ENCODE results near the gene IDNK. TPM values are rescaled to one million over a fixed set of nuclear protein-coding genes. Genes with fewer than 3 reads are reported as not detected.

Gene IDNK
- total and polyA plus RNA-seq, 2 of the 4 experiments (the other 2 are of a cell fraction): 1.4 to 2.3 TPM

DNA sequence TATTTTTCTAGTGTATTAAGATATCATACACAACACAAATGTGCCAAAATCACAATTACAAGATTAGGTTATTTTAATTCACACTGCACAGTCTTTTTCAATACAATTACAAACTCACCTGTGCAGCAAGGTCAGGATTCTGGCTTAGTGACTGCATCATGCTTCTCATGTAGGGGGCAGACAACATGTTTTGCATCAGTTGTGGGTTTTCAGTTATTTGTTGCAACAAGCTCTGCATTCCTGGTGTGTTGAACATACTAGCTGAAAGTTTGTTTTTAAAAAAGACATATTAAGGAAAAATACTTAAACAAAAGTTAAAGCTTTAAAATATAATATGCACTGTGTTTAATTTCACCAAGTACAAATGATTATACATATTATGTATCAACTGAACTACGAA, 46.1 kb downstream of the IDNK start:
- no CpG with 5 or more reads among the region's 1 CpG for WGBS, 2 experiments (ENCODE audit: extremely low coverage in 2 of 2, insufficient read length in 1 of 2)
- Histone ChIP-seq H3K9me3 (ENCODE audit: control insufficient read depth, insufficient read depth, low read length) (no peaks in the 10 kb centered on the region), H3K14ac (replicated peaks; ENCODE audit: low read depth, low read length) (no peak overlapping the region), H3K79me1 (ENCODE audit: low read depth in 1 of 2, low read length in 2 of 2) (peaks cover 38 to 44% of the 10 kb centered on the region in 2 experiments), H3K36me3 (ENCODE audit: control insufficient read depth, insufficient read depth, low read length) (peaks cover 16% of the 10 kb centered on the region), H4K91ac (ENCODE audit: insufficient read depth, low read depth, low read length) (no peak overlapping the region), H3K4me3 (ENCODE audit: insufficient read depth, low read depth, low read length) (no peak overlapping the region), H3K56ac (ENCODE audit: extremely low read depth, insufficient read depth, low read length) (no peak overlapping the region), H3K4me2 (ENCODE audit: low read depth, low read length) (no peak overlapping the region), H2AFZ (replicated peaks; ENCODE audit: low read length, poor library complexity) (no peak overlapping the region), H3K18ac (ENCODE audit: low read depth, low read length) (no peak overlapping the region), H2BK5ac (ENCODE audit: low read depth, low read length, poor library complexity, severe bottlenecking) (peak overlapping the region; percentile 30), H2BK20ac (ENCODE audit: low read depth, low read length) (no peak overlapping the region), H3K9me1 (ENCODE audit: insufficient read depth, low read length) (peaks cover 4% of the 10 kb centered on the region; the same call in 1 of the 2 replicates), H4K5ac (ENCODE audit: low read depth, low read length) (no peak overlapping the region), H3K27ac (ENCODE audit: insufficient read depth, low read length) (no peak overlapping the region), H4K20me1 (ENCODE audit: insufficient read depth, low read length) (peaks cover 17% of the 10 kb centered on the region), H3K23ac (ENCODE audit: low read depth, low read length) (no peak overlapping the region), H4K8ac (ENCODE audit: low read depth in 2 of 2, low read length in 2 of 2) (no peak overlapping the region), H3K4ac (ENCODE audit: low read depth, low read length) (no peak overlapping the region), H3K9ac (ENCODE audit: low read depth, low read length) (no peak overlapping the region), H2AK9ac (replicated peaks; ENCODE audit: low read depth, low read length, poor library complexity) (no peak overlapping the region), H3K4me1 (ENCODE audit: control insufficient read depth, insufficient read depth, low read length) (no peaks in the 10 kb centered on the region; the same call in none of the 2 replicates), H2BK15ac (ENCODE audit: low read depth, low read length) (no peak overlapping the region), H2AK5ac (ENCODE audit: low read depth, low read length) (no peak overlapping the region), H3K27me3 (ENCODE audit: control insufficient read depth, insufficient read depth, low read length) (no peaks in the 10 kb centered on the region), H2BK120ac (ENCODE audit: low read depth, low read length) (no peak overlapping the region)
- ATAC-seq (ENCODE audit: low read depth) (peak; percentile 78), DNase-seq (peak; percentile 12)
- BruUV-seq (replicated peaks): no TSS peak
- in situ Hi-C loops (cut with MboI; ENCODE audit: low sequenced_read_pairs): no loop called here
- TF ChIP-seq CHD1 (IDR thresholded peaks at IDR 0.05; ENCODE audit: low read depth, low read length) (no peak), BHLHE40 (IDR thresholded peaks at IDR 0.05; ENCODE audit: low read depth, low read length) (no peak), RAD21 (IDR thresholded peaks at IDR 0.05; ENCODE audit: low read length) (no peak), MAFK (IDR thresholded peaks at IDR 0.05; ENCODE audit: low read depth, low read length) (no peak), SMC3 (IDR thresholded peaks at IDR 0.05; ENCODE audit: low read depth, low read length) (no peak), POLR2A (IDR thresholded peaks at IDR 0.05; ENCODE audit: low read depth, low read length) (no peak)
- ChIA-PET CTCF (no interaction called here), POLR2A (ENCODE audit: unreplicated experiment) (no interaction called here)
- dilution Hi-C loops (cut with HindIII; ENCODE audit: low sequenced_read_pairs, unreplicated experiment): no loop called here
- intact Hi-C loops (cut with micrococcal nuclease): loop anchor here (5.0 kb wide), 1 partner anchor 148 kb away; the partner anchor contains the start of gene GKAP1
